Measurements from ENCODE around the gene CRB1.

CRB1 gene

GRCh38 chr1:197268012-197268411, at the start of gene CRB1:
Gene CRB1, plus strand, starts transcription at chr1:197268252. Its CDS starts 161 bp downstream, at chr1:197268413.
- DNase-seq (ENCODE audit: low spot score), result no peak

GRCh38 chr1:197218857-197219256, 49.2 kb upstream of the CRB1 start:
- no peak for DNase-seq (ENCODE audit: low spot score)

GRCh38 chr1:197222025-197222685, 45.9 kb upstream of the CRB1 start:
- DNase-seq (ENCODE audit: low spot score), result no peak

DNA sequence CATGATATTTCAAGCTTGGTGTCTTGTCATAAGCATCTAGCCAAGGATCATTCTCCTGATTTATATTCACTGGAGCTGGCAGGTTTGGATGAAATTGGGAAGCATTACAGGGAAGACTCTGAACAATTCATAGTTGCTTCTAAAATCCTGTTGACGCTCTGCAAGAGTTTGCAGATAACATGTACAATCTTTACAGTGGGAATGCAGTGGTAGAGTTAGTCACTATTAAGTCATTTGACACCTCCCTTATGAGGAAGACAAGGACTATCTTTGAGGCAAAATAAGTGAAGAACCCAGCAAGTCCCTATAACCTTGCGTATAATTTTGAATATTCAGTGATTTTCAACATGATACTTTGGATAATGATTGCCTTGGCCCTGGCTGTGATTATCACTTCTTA, 45.3 kb upstream of the CRB1 start:
- DNase-seq (ENCODE audit: low spot score), result no peak

- no peak for DNase-seq (ENCODE audit: low spot score)
Measured at GRCh38 chr1:197224160-197224559, 43.9 kb upstream of the CRB1 start.

GRCh38 chr1:197225611-197226010, 42.4 kb upstream of the CRB1 start:
- DNase-seq (ENCODE audit: low spot score), result no peak

- DNase-seq (ENCODE audit: low spot score), result no peak
Measured at GRCh38 chr1:197234581-197234980, 33.5 kb upstream of the CRB1 start.

DNA sequence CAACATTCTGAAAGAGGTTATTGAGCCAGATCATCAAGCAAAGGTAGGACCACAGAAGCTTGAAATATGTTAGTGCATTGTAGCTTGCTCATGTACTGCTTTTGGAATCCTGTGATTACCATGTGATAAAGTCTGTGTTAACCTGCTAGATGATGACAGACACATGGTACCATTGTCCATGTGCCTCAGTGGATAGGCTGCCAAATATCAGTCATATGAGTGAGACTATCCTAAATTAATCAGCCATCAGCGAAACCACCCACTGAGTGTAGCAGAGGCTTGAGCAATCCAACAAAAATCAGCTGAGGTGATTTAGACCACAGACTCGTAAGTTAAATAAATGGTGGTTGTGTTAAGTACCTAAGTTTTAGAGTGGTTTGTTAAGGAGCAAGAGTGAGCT, 32.7 kb upstream of the CRB1 start:
- DNase-seq (ENCODE audit: low spot score), result no peak

DNA sequence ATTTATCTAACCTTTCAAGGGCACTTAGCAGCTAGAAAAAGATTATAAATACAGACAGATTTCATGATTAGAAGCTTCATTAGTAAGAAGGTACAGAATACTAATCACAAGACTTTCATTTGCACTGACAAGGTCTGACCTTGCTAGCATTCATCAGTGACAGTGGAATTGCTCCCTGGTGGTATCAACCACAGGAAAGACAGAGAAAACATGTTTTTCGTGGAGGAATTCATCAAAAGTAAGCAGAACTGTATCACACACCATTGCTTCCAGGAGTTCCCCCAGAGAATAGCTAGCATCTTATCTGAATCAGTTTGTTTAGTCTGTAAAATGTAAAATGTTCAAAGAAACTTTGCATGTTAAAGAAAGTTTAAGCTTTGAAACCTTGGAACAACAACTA, 20.6 kb upstream of the CRB1 start:
- no peak for DNase-seq (ENCODE audit: low spot score)

GRCh38 chr1:197249324-197249723, 18.7 kb upstream of the CRB1 start:
- no peak for DNase-seq (ENCODE audit: low spot score)

GRCh38 chr1:197250616-197251015, 17.4 kb upstream of the CRB1 start:
- no peak for DNase-seq (ENCODE audit: low spot score)

GRCh38 chr1:197252973-197253372, 15.1 kb upstream of the CRB1 start:
- no peak for DNase-seq (ENCODE audit: low spot score)

- no peak for DNase-seq (ENCODE audit: low spot score)
Measured at GRCh38 chr1:197254866-197255265, 13.2 kb upstream of the CRB1 start.

GRCh38 chr1:197264936-197265567, 3.0 kb upstream of the CRB1 start:
- no peak for DNase-seq (ENCODE audit: low spot score)

GRCh38 chr1:197269053-197269452, 1.0 kb downstream of the CRB1 start:
- no peak for DNase-seq (ENCODE audit: low spot score)

- DNase-seq (ENCODE audit: low spot score), result no peak
Measured at GRCh38 chr1:197272791-197273190, 4.7 kb downstream of the CRB1 start.

DNA sequence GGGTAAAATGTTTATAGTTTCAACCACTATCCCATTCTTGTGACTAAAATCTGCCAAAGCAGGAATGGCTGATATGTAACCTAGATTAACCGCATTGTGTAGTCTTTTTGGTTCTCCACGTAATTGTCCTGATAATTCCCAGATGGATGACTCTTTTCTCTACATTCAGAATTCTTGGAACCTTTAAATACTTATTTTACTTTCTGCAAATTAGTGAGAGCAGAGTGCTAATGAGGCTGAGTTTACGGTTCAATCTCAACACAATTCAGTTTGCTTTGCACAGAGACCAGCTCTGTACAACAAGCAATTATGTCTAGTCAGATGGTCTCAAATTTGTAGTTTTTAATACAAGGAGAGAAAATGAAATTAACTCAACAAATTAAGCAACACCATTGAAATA, 9.1 kb downstream of the CRB1 start:
- DNase-seq (ENCODE audit: low spot score), result no peak

DNA sequence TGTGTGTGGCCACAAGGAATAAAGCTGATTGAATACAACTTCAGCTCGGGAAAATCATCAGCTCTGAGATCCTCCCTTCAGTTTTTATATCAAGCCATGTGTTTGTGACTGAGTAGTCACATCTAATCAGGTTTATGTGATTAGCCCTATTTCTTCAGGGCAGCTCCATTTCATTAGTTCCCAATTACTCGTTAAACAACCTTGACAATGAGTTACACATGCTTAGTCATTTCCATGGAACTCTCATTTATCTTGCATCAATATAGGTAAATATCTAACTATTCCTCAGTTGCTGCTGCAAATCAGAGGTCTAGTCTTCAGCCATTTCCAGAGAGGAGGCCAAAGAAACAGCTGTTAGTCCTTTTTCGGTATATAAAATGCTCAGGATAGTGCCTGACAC, 16.3 kb downstream of the CRB1 start:
- no peak for DNase-seq (ENCODE audit: low spot score)

- no peak for DNase-seq (ENCODE audit: low spot score)
Measured at GRCh38 chr1:197284966-197285365, 16.9 kb downstream of the CRB1 start.

GRCh38 chr1:197285526-197286205, 17.6 kb downstream of the CRB1 start:
- DNase-seq (ENCODE audit: low spot score), result no peak

GRCh38 chr1:197286634-197287033, 18.6 kb downstream of the CRB1 start:
- no peak for DNase-seq (ENCODE audit: low spot score)

DNA sequence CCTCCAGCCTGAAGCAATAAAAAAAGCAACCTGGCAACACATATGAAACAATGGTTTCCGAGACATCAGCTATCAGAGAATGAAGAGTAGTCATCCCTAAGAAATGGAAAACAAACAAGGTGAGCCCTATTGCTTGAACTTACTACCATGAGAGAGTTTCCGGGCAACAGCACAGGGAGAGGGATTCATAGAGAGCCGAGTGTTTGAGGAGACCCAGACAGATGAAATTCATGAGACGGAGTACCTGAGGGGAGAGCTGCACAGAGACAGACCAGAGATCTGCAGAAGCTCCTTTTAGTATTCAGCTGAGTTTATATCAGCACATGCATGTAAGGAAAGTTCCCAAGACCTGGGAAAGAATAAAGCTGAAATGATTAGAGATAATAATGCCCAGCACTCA, 19.8 kb downstream of the CRB1 start:
- no peak for DNase-seq (ENCODE audit: low spot score)

- no peak for DNase-seq (ENCODE audit: low spot score)
Measured at GRCh38 chr1:197302775-197303174, 34.7 kb downstream of the CRB1 start.

- no peak for DNase-seq (ENCODE audit: low spot score)
Measured at GRCh38 chr1:197303463-197303862, 35.4 kb downstream of the CRB1 start.
